Endothelial cell of umbilical vein (primary cell): ENCODE results near the gene PIK3R1. TPM values are rescaled to one million over a fixed set of nuclear protein-coding genes. Genes with fewer than 3 reads are reported as not detected.
A peak's percentile ranks its signal among the peaks of the same experiment; 100 is the strongest.

ENCODE experiments used
- BruUV-seq: library from RNA; stranded (reverse); fragments of 400-500 nt; replicated peaks from 2 replicates; lab custom pipeline; 2021; lab: Mats Ljungman, UMichigan
- CTCF ChIA-PET: fragments of 300-600, 350-600 bp; sonication (Branson Sonifier 250); formaldehyde crosslinking; loops from one replicate; lab custom pipeline; 2021; ENCODE audit warnings: antibody characterized with exemption, inconsistent platforms; lab: Charles Lee
- POLR2A ChIA-PET: fragments of 300-600, 350-600 bp; sonication (Branson Sonifier 250); formaldehyde crosslinking; loops from one replicate; lab custom pipeline; 2021; ENCODE audit warnings: antibody characterized with exemption, inconsistent platforms; lab: Charles Lee
- DNase-seq: peaks from one replicate; pipeline ENCODE4 v3.0.0-alpha.2; 2011; ENCODE audit warnings: low read depth, low spot score
- FAIRE-seq: peaks from 2 replicates; lab custom pipeline; 2011; peaks lifted over from hg19 to GRCh38; lab: Jason Lieb, UNC
- H2AFZ ChIP-seq: 2 replicates; pipeline ENCODE4 v1.6.0; 2012; ENCODE audit warnings: low read depth, low read length, control low read depth, inconsistent platforms
- H3K27ac ChIP-seq: 2 replicates; pipeline ENCODE4 v1.5.1; 2011; ENCODE audit warnings: low read depth, mild to moderate bottlenecking, control low read depth, low read length, moderate library complexity; ENCODE audit not compliant: insufficient read depth
- H3K27me3 ChIP-seq, 2 experiments: 2 replicates each; pipeline versions ENCODE4 v1.6.0 to v1.6.1; 2011; ENCODE audit warnings: low read length in 2 of 2, mixed read lengths in 1 of 2; ENCODE audit not compliant: control insufficient read depth in 2 of 2, insufficient read depth in 2 of 2
- H3K36me3 ChIP-seq, 2 experiments: 2 replicates in 1 of 2; 3 replicates in 1 of 2; pipeline ENCODE4 v1.5.1; 2011; ENCODE audit warnings: low read length in 2 of 2, mild to moderate bottlenecking in 1 of 2, moderate library complexity in 1 of 2; ENCODE audit not compliant: control insufficient read depth in 2 of 2, insufficient read depth in 2 of 2; ENCODE audit errors: extremely low read depth in 1 of 2
- H3K4me1 ChIP-seq: 3 replicates; pipeline ENCODE4 v1.5.1; 2011; ENCODE audit warnings: mild to moderate bottlenecking, low read length; ENCODE audit not compliant: control insufficient read depth, insufficient read depth; ENCODE audit errors: extremely low read depth
- H3K4me2 ChIP-seq: 2 replicates; pipeline ENCODE4 v1.6.1; 2011; ENCODE audit warnings: low read length, control low read depth, mixed read lengths; ENCODE audit not compliant: insufficient read depth
- H3K4me3 ChIP-seq, 3 experiments: fragments of 200-600 bp in 1 of 3; sonication (generic), shearing (Covaris generic) in 1 of 3; replicated peaks in 1 of 3; 2 replicates each; pipeline ENCODE4 v1.5.1; 2011 to 2016; ENCODE audit warnings: control low read depth in 3 of 3, low read length in 3 of 3, mild to moderate bottlenecking in 2 of 3, inconsistent platforms in 1 of 3, low read depth in 1 of 3, moderate library complexity in 1 of 3; ENCODE audit not compliant: insufficient read depth in 1 of 3
- H3K79me2 ChIP-seq: 2 replicates; pipeline ENCODE4 v1.6.0; 2012; ENCODE audit warnings: low read length, inconsistent platforms; ENCODE audit not compliant: control insufficient read depth, insufficient read depth
- H3K9ac ChIP-seq: replicated peaks from 2 replicates; pipeline ENCODE3; 2011; ENCODE audit warnings: low read length, control low read depth; ENCODE audit not compliant: insufficient read depth; ENCODE audit errors: extremely low read depth
- H3K9me1 ChIP-seq: replicated peaks from 3 replicates; pipeline ENCODE4 v1.6.0; 2011; ENCODE audit warnings: mild to moderate bottlenecking, low read length; ENCODE audit not compliant: control insufficient read depth, insufficient read depth; ENCODE audit errors: extremely low read depth
- H3K9me3 ChIP-seq: replicated peaks from 2 replicates; pipeline ENCODE4 v1.5.1; 2012; ENCODE audit warnings: low read length, inconsistent platforms; ENCODE audit not compliant: control insufficient read depth, insufficient read depth
- H4K20me1 ChIP-seq: replicated peaks from 2 replicates; pipeline ENCODE3; 2011; ENCODE audit warnings: mild to moderate bottlenecking, low read length; ENCODE audit not compliant: control insufficient read depth, insufficient read depth; ENCODE audit errors: extremely low read depth
- CTCF ChIP-seq, 2 donors: IDR thresholded peaks; 1 replicate in 1 of 2; 2 replicates in 1 of 2; pipeline ENCODE4 v1.5.1; 2011; ENCODE audit warnings: low read length in 2 of 2, mild to moderate bottlenecking in 2 of 2, moderate library complexity in 2 of 2, control low read depth in 1 of 2, inconsistent platforms in 1 of 2, low read depth in 1 of 2; ENCODE audit not compliant: insufficient read depth in 1 of 2; ENCODE audit errors: extremely low read depth in 1 of 2
- EZH2 ChIP-seq: IDR thresholded peaks from 2 replicates; pipeline ENCODE4 v1.6.1; 2012; ENCODE audit warnings: borderline replicate concordance, low read depth, mild to moderate bottlenecking, moderate library complexity, low read length, inconsistent platforms; ENCODE audit not compliant: severe bottlenecking
- FOS ChIP-seq: IDR thresholded peaks from 2 replicates; pipeline ENCODE4 v1.6.1; 2011; ENCODE audit warnings: mild to moderate bottlenecking, low read length, moderate library complexity, borderline replicate concordance; ENCODE audit not compliant: insufficient read depth
- GATA2 ChIP-seq: IDR thresholded peaks from 2 replicates; pipeline ENCODE4 v1.7.0; 2011; ENCODE audit warnings: low read depth, mild to moderate bottlenecking, moderate library complexity, mixed read lengths, low read length; ENCODE audit not compliant: insufficient read length, insufficient read depth
- JUN ChIP-seq: IDR thresholded peaks from 2 replicates; pipeline ENCODE4 v1.6.1; 2011; ENCODE audit warnings: borderline replicate concordance, low read depth; ENCODE audit not compliant: insufficient read length, insufficient read depth
- MAX ChIP-seq: IDR thresholded peaks from 2 replicates; pipeline ENCODE4 v1.6.1; 2011; ENCODE audit not compliant: insufficient read depth, insufficient read length
- MYC ChIP-seq: IDR thresholded peaks from one replicate; pipeline ENCODE4 v1.6.1; 2011; ENCODE audit warnings: mild to moderate bottlenecking, low read depth, low read length
- POLR2A ChIP-seq: IDR thresholded peaks from 2 replicates; pipeline ENCODE4 v1.6.1; 2012; ENCODE audit warnings: low read depth, mild to moderate bottlenecking, control low read depth, low read length
- POLR2AphosphoS5 ChIP-seq: IDR thresholded peaks from 2 replicates; pipeline ENCODE4 v1.6.1; 2012; ENCODE audit warnings: low read depth, mild to moderate bottlenecking, control low read depth, low read length, moderate library complexity; ENCODE audit not compliant: insufficient read depth
- dilution Hi-C: fragments of 300-500 bp; cut with MboI; formaldehyde crosslinking; loops from one replicate; pipeline ENCODE4 v1.15.0; 2019; ENCODE audit warnings: low sequenced_read_pairs; ENCODE audit not compliant: extremely low pct_ligation_motif_present
- intact Hi-C: fragments of 100-400 bp; cut with micrococcal nuclease; formaldehyde crosslinking; loops from one replicate; pipeline ENCODE4 v1.10.0; 2022
- polyA plus RNA-seq, 4 experiments: library from polyadenylated mRNA; depleted of rRNA in 3 of 4; stranded (reverse) in 3 of 4; unstranded in 1 of 4; fragments of >200 nt; gene quantifications; 2 replicates each; pipeline versions ENCODE4 v1.2.1 to v1.2.3, GENCODE V29; 2011 to 2012; ENCODE audit warnings: missing spikeins in 1 of 4
- total RNA-seq: library from RNA; stranded (reverse); gene quantifications from 2 replicates; pipeline ENCODE4 v1.2.3, GENCODE V29; 2021

The PIK3R1 gene
- total and polyA plus RNA-seq, 2 donors (not counting 3 experiments of a cell fraction or from before 2014, with no cell fraction given), result 2.8 to 30.0 TPM

GRCh38 chr5:68243251-68243650, 27.7 kb downstream of the PIK3R1 start:
- intact Hi-C loops, result no loop called here

More at GRCh38 chr5:68243251-68243650, 27.7 kb downstream of the PIK3R1 start:
- H3K4me3 ChIP-seq, result no peak overlapping the region
- no peaks in the 10 kb centered on the region for H4K20me1 ChIP-seq
- H3K4me1 ChIP-seq, result peaks cover 61% of the 10 kb centered on the region
- peak overlapping the region; percentile 68 for H3K27ac ChIP-seq
- CTCF ChIA-PET, result interaction anchor here (1.3 kb wide), 1 partner anchor 997 kb away, joined by 4 read pairs; no protein-coding TSS in a partner anchor
- dilution Hi-C loops, result no loop called here
- POLR2A ChIA-PET, result interaction anchor here (1.1 kb wide), 1 partner anchor 27 kb away, joined by 3 read pairs; no protein-coding TSS in a partner anchor
- no peak for FAIRE-seq
- no peaks in the 10 kb centered on the region for H3K9me3 ChIP-seq
- H3K9me1 ChIP-seq, result no peaks in the 10 kb centered on the region
- TF ChIP-seq JUN (no peak), GATA2 (no peak), CTCF (IDR thresholded peaks at IDR 0.05; ENCODE audit: extremely low read depth in 1 of 2, insufficient read depth in 1 of 2, low read depth in 1 of 2, low read length in 2 of 2) (no peak), EZH2 (no peak), FOS (no peak), MAX (no peak), POLR2AphosphoS5 (no peak), POLR2A (no peak), MYC (no peak)
- BruUV-seq, result no TSS peak
- peak overlapping the region; percentile 50 for H2AFZ ChIP-seq
- peak overlapping the region; percentile 53 for H3K4me2 ChIP-seq
- DNase-seq, result no peak
- peaks cover 24% of the 10 kb centered on the region for H3K79me2 ChIP-seq
- peaks cover 0 to 3% of the 10 kb centered on the region in 2 experiments for H3K36me3 ChIP-seq
- no peaks in the 10 kb centered on the region for H3K27me3 ChIP-seq
- H3K9ac ChIP-seq, result no peak overlapping the region
